Left forelimb (tissue), 1 donor: Measurements from ENCODE around the gene RPUSD1.
"Not testable (repeated sequence)": the region's sequence is repeated elsewhere in the genome, so short reads cannot be mapped to it uniquely, and the experiment has no call there.

ENCODE experiments used
- DNase-seq: peaks from one replicate; pipeline ENCODE4 v3.0.0-alpha.2; 2018; ENCODE audit warnings: low spot score

Gene RPUSD1

DNA sequence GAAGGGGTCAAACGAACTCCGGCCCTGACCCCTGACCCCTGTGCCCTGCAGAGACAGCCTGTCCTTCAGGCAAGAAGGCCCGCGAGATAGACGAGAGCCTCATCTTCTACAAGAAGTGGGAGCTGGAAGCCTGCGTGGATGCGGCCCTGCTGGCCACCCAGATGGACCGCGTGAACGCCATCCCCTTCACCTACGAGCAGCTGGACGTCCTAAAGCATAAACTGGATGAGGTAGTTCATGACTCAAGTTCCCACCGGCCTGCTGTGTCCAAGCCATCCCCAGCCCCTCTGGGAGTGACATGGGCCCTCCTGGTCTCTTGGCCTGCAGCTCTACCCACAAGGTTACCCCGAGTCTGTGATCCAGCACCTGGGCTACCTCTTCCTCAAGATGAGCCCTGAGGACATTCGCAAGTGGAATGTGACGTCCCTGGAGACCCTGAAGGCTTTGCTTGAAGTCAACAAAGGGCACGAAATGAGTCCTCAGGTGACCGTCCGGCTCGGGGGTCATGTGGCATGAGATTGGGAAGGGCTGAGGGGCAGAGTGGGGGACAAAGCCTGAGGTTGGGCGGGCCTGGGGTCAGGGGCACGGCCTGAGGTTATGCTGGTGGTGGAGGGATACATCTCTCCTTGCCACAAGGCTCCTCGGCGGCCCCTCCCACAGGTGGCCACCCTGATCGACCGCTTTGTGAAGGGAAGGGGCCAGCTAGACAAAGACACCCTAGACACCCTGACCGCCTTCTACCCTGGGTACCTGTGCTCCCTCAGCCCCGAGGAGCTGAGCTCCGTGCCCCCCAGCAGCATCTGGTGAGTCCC is 22.0 kb downstream of the RPUSD1 start:
- DNase-seq: no peak

DNA sequence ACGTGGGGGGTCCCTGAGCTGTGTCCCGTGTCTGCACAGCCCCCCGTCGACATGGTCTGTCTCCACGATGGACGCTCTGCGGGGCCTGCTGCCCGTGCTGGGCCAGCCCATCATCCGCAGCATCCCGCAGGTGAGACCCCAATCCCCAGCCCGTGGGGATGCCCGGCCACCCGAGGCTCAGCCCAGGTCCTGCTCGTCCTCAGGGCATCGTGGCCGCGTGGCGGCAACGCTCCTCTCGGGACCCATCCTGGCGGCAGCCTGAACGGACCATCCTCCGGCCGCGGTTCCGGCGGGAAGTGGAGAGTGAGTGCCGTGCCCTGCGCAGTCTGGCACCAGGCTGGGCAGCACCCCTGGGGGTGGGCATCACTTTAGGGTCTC is 22.7 kb downstream of the RPUSD1 start:
- no peak for DNase-seq

DNA sequence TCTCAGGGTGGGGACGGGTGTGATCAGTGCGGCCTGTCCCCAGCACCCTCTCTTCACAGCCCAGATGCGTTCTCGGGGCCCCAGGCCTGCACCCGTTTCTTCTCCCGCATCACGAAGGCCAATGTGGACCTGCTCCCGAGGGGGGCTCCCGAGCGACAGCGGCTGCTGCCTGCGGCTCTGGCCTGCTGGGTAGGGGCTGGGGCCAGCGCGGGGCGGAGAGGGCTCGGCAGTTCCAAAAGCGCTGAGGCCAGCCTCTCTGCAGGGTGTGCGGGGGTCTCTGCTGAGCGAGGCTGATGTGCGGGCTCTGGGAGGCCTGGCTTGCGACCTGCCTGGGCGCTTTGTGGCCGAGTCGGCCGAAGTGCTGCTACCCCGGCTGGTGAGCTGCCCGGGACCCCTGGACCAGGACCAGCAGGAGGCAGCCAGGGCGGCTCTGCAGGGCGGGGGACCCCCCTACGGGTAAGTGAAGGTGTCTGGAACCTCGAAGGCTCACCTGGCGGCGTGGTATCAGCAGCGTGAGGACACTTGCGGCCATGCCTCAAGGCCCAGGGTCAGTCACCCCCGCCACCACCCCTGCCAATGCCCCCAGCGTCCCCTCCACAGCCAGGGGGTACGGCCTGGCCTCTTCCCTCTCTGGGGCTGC is 23.2 kb downstream of the RPUSD1 start:
- no peak for DNase-seq

DNA sequence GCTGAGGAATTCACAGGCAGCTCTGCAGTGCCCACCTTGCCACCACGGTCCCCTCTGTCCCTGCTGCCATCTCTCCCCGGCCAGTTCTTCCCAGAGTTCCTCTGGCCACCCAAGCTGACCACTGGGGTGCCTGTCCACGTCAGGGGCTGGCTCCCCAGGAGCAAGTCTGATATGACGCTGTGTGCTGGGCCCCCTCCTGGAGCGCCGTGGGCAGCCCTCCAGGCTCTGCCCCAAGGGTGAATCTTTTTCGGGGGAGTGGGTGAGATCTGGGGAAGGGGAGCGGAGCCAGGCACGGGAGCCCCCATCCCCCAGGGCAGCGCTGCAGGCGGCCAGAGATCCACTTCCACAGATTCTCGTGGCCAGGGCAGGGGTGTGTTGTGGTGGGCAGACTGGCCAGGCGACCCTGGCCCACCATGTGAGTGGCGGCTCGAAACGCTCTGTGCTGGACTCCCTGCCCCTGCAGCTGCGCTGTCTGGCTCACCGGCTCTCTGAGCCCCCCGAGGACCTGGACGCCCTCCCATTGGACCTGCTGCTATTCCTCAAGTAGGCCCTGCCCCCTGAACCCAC is 23.9 kb downstream of the RPUSD1 start:
- no peak for DNase-seq

- DNase-seq: no peak
Observed at GRCh38 chr16:763369-764183, 24.6 kb downstream of the RPUSD1 start.

GRCh38 chr16:762595-763268 is 25.4 kb downstream of the RPUSD1 start:
- DNase-seq: no peak

GRCh38 chr16:761625-762513 is 26.3 kb downstream of the RPUSD1 start:
- no peak for DNase-seq

GRCh38 chr16:760545-761343 is 27.4 kb downstream of the RPUSD1 start, which contains the start of gene MSLN:
Gene MSLN, plus strand, starts transcription at chr16:760734. Its CDS starts 1,947 bp downstream, at chr16:762681.
- no peak for DNase-seq

DNA sequence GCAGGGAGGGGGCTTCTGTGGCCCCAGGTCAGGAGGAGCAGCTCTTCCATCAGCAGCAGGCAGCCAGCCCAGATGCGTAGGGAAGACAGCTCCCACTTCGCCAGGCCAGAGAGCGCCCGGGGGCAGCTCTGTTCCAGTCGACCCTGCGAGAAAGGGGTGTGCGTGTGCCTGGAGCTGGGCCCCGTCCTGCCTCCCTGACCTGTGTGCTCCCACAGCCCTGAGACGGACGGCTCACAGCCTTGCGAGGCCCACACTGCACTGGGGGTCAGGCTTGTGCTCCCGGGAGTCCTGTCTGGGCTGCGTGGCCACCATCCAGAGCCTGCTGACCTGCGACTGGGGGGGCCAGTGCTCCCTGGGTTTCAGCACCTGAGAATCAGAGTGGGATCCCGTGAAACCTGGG is 28.1 kb downstream of the RPUSD1 start:
- DNase-seq: no peak

DNA sequence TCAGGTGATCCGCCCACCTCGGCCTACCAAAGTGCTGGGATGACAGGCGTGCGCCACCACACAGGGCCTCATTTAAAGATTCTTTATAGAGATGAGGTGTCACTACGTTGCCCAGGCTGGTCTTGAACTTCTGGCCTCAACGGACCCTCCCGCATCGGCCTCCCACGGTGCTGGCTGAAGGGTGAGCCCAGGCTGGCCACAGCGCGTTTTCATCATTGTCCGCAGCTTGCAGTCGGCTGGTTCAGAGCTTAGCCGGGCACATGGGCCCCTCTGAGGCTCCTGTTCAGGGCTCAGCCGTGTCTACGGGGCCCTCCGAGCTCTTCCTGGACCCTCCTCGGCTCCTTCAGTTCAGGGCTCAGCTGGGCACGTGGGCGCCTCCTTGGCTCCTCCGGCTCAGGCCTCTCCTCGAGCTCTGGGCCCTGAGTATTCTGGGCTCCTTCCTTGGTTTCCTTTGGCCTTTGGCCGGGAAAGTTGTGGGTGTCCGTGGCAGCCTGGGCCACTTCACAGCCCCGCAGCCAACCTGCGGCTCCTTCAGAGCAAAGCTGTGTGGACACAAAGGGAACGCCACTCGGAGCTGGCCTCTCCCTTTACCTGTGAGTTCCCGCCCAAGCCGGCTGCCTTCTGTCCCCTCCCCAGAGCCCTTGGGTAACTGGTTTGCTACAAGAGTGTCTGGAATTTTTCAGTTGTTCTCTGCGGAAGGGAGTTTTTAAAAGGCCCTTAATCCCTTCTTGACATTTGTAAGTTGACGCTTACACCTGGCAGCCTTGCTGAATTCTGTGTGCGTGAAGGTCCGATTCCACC is 28.9 kb downstream of the RPUSD1 start:
- no peak for DNase-seq

DNA sequence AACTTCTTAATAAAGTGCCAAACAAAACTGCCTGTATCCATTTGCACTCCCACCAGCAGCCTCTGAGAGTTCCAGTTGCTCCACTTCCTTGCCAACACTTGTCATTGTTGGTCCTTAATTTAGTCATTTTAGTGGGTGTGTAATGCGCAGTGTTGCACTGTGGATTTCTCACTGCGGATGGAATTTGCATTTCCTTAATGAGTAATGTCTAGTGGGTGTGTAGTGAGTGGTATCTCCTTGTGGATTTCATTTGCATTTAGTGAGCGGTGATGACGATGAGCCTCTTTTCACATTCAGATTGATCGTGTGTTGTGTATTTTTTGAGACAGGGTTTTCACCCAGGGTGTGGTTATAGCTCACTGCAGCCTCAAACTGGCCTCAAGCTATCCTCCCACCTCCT is 31.8 kb downstream of the RPUSD1 start:
- no peak for DNase-seq

DNA sequence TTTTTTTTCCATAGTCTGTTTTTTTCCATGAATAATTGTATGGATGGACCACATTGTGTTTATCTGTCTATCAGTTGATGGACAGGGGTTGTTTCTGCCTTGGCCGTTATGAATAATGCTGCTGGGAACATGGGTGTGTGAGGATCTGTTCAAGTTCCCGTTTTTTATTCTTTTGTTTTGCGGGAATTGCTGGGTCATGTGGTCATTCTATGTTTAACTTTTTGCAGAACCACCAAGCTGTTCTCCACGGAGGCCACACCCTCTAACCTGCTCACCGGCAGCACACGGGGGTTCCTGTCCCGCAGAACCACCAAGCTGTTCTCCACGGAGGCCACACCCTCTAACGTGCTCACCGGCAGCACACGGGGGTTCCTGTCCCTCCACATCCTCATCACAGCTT is 33.5 kb downstream of the RPUSD1 start:
- DNase-seq: no peak

DNA sequence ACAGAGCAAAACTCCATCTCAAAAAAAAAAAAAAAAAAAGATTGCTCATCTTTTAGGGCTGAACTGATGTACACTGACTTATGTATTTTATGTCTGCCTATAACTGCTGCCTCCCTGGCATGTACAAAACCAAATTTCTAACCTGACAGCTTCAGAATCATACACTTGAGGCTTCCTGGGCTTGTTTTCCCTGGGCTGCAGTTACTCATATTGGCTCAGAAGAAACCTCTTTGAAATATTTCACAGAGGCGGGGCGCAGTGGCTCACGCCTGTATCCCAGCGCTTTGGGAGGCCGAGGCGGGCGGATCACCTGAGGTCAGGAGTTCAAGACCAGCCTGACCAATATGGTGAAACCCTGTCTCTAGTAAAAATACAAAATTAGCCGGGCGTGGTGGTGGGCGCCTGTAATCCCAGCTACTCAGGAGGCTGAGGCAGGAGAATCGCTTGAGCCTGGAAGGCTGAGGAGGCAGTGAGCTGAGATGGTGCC is 34.0 kb downstream of the RPUSD1 start:
- not testable (repeated sequence) for DNase-seq

DNA sequence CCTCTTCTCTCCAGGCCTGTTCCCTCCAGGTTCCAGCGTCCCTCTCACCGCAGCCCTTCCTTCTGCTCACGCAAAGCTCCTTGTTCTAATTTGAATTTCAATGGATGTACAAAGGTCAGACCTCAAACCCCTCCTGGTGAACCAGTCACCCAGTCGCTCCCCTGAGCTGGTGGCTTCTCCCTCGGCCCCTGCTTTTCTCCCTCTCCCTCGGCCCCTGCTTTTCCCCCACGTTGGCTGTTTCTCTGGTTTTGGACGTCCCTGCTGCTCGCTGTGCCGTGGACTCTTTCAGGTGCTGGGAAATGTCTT is 36.2 kb downstream of the RPUSD1 start:
- DNase-seq: no peak

DNA sequence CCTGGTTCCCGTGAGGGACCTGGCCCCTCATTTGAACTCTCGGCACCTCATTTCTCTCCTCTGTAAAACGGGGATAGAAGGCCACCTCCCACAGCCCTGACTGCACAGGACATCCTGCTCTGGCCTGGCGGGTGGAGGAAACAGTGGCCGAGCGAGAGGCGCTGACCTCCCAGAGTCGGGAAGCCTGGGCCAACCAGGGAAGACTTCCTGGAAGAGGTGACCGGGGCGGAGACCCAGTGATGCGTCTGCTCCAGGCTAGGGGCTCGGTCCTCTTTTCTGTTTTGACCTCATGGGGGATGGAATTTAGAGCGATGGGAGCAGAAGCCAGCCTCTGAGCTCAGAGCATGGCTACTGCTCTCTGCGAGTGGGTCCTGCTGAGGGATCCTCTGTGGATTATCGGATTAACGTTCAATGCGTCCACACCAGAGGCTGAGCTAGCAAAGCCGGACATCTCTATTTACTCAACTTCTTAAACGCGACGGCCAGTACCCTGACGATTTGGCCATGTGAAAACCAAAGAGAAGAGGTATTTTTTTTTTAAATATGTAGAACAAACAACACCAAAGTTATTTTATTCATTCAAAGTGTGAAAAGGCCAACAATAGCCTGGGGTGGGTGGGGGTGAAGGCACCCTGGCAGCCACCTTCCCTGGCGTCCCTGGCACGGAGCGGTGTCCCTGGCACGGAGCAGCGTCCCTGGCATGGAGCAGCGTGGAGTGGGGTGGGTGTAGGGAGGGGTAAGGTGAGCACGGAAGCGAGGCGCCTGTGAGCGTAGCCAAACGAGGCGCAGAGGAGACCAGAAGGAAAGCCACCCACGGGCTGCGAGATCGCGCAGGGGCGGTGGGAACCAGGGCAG is 36.8 kb downstream of the RPUSD1 start:
- no peak for DNase-seq

DNA sequence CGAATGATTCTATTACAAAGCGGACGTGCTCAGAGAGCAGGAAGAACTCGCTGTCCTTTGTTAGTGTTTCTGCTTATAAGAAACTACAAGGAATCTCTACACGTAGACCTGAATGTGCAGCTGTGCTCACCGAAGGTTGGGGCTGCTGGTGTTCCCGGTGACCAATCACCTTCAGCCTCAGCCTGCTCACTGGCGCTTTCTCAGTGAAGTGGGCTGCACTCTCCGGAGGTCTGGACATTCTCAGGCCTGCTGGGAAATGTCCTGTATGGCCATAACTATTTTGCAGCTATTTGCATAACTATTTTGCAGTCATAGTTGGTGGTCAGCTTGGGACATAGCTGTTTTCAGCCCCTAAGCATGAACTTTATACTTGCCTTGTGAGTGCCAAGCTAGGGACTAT is 37.7 kb downstream of the RPUSD1 start:
- no peak for DNase-seq

GRCh38 chr16:749010-749409 is 39.2 kb downstream of the RPUSD1 start:
- DNase-seq: no peak
